Measurements from ENCODE around the gene LMO1. TPM values are rescaled to one million over a fixed set of nuclear protein-coding genes. Genes with fewer than 3 reads are reported as not detected.

The LMO1 gene
- total RNA-seq, 1 experiment from 2014 or later, result not detected

- in situ Hi-C loops (cut with HindIII; ENCODE audit: low pct_unique_long_range_greater_than_20kb, low sequenced_read_pairs), result no loop called here
- no peak for DNase-seq (ENCODE audit: low read depth)
These were observed 5.1 kb upstream of the LMO1 start for GRCh38 chr11:8268530-8269400.

GRCh38 chr11:8267831-8268529, 4.3 kb upstream of the LMO1 start:
- DNase-seq (ENCODE audit: low read depth), result no peak
- in situ Hi-C loops (cut with HindIII; ENCODE audit: low pct_unique_long_range_greater_than_20kb, low sequenced_read_pairs), result no loop called here

GRCh38 chr11:8267280-8267679, 3.6 kb upstream of the LMO1 start:
- no peak for DNase-seq (ENCODE audit: low read depth)
- in situ Hi-C loops (cut with HindIII; ENCODE audit: low pct_unique_long_range_greater_than_20kb, low sequenced_read_pairs), result no loop called here

GRCh38 chr11:8266246-8267241, 2.9 kb upstream of the LMO1 start:
- in situ Hi-C loops (cut with HindIII; ENCODE audit: low pct_unique_long_range_greater_than_20kb, low sequenced_read_pairs), result no loop called here
- DNase-seq (ENCODE audit: low read depth), result no peak

GRCh38 chr11:8265681-8266241, 2.1 kb upstream of the LMO1 start:
- no peak for DNase-seq (ENCODE audit: low read depth)

GRCh38 chr11:8263109-8263768, 439 bp downstream of the LMO1 start:
- in situ Hi-C loops (cut with HindIII; ENCODE audit: low pct_unique_long_range_greater_than_20kb, low sequenced_read_pairs), result no loop called here
- DNase-seq (ENCODE audit: low read depth), result no peak

More at GRCh38 chr11:8265681-8266241, 2.1 kb upstream of the LMO1 start:
- in situ Hi-C loops (cut with HindIII; ENCODE audit: low pct_unique_long_range_greater_than_20kb, low sequenced_read_pairs), result no loop called here

- DNase-seq (ENCODE audit: low read depth), result peak; percentile 41
- in situ Hi-C loops (cut with HindIII; ENCODE audit: low pct_unique_long_range_greater_than_20kb, low sequenced_read_pairs), result no loop called here
These were observed 1.0 kb downstream of the LMO1 start for GRCh38 chr11:8262552-8263108.

- no peak for DNase-seq (ENCODE audit: low read depth)
- in situ Hi-C loops (cut with HindIII; ENCODE audit: low pct_unique_long_range_greater_than_20kb, low sequenced_read_pairs), result no loop called here
These were observed 1.6 kb downstream of the LMO1 start for GRCh38 chr11:8261921-8262551.

GRCh38 chr11:8261291-8261690, 2.4 kb downstream of the LMO1 start:
- in situ Hi-C loops (cut with HindIII; ENCODE audit: low pct_unique_long_range_greater_than_20kb, low sequenced_read_pairs), result no loop called here
- DNase-seq (ENCODE audit: low read depth), result no peak

- no peak for DNase-seq (ENCODE audit: low read depth)
- in situ Hi-C loops (cut with HindIII; ENCODE audit: low pct_unique_long_range_greater_than_20kb, low sequenced_read_pairs), result no loop called here
These were observed 3.3 kb downstream of the LMO1 start for GRCh38 chr11:8260202-8260966.

- no peak for DNase-seq (ENCODE audit: low read depth)
- in situ Hi-C loops (cut with HindIII; ENCODE audit: low pct_unique_long_range_greater_than_20kb, low sequenced_read_pairs), result no loop called here
These were observed 4.2 kb downstream of the LMO1 start for GRCh38 chr11:8259306-8259959.

GRCh38 chr11:8258784-8259183, 4.9 kb downstream of the LMO1 start:
- in situ Hi-C loops (cut with HindIII; ENCODE audit: low pct_unique_long_range_greater_than_20kb, low sequenced_read_pairs), result no loop called here
- DNase-seq (ENCODE audit: low read depth), result peak; percentile 78

GRCh38 chr11:8258289-8258688, 5.4 kb downstream of the LMO1 start:
- DNase-seq (ENCODE audit: low read depth), result no peak
- in situ Hi-C loops (cut with HindIII; ENCODE audit: low pct_unique_long_range_greater_than_20kb, low sequenced_read_pairs), result no loop called here

GRCh38 chr11:8257003-8257664, 6.5 kb downstream of the LMO1 start:
- in situ Hi-C loops (cut with HindIII; ENCODE audit: low pct_unique_long_range_greater_than_20kb, low sequenced_read_pairs), result no loop called here
- no peak for DNase-seq (ENCODE audit: low read depth)

- DNase-seq (ENCODE audit: low read depth), result no peak
- in situ Hi-C loops (cut with HindIII; ENCODE audit: low pct_unique_long_range_greater_than_20kb, low sequenced_read_pairs), result no loop called here
These were observed 7.2 kb downstream of the LMO1 start for GRCh38 chr11:8256271-8257002.

Data from Caki2 (cell line).